Measurements from ENCODE around the gene SUOX.

SUOX gene

GRCh38 chr12:55996715-55997534 lies at the start of gene SUOX:
SUOX (plus strand) TSS chr12:55997276; CDS start chr12:56002222, 4,946 bp downstream.
- peak within 1 kb of the TSS; percentile 99 for H3K4me3 Mint-ChIP-seq
- peaks cover 0 to 6% of the 10 kb centered on the region in 2 donors for H3K27me3 Mint-ChIP-seq
- no peaks in the 10 kb centered on the region for H3K9me3 Mint-ChIP-seq
- peak within 1 kb of the TSS; percentile 92 for H3K27ac Mint-ChIP-seq
- H3K36me3 Mint-ChIP-seq = peaks cover 24 to 32% of the 10 kb centered on the region in 2 donors
- peaks cover 12 to 19% of the 10 kb centered on the region in 2 donors for H3K4me1 Mint-ChIP-seq
- ATAC-seq (replicated peaks) (peak; percentile 99), DNase-seq (peak; percentile 82)

GRCh38 chr12:55955344-55955743 lies 41.7 kb upstream of the SUOX start:
- Mint-ChIP-seq H3K4me3 (no peak overlapping the region), H3K36me3 (peaks cover 19 to 29% of the 10 kb centered on the region in 2 donors)
- peak in 1 of 2 donors; percentile 14 for ATAC-seq (replicated peaks)

GRCh38 chr12:55955800-55956508 lies 41.1 kb upstream of the SUOX start:
- H3K27me3 Mint-ChIP-seq = no peaks in the 10 kb centered on the region
- no peaks in the 10 kb centered on the region for H3K9me3 Mint-ChIP-seq
- H3K36me3 Mint-ChIP-seq = peaks cover 19 to 29% of the 10 kb centered on the region in 2 donors
- H3K27ac Mint-ChIP-seq = no peak overlapping the region
- peaks cover 0 to 3% of the 10 kb centered on the region in 2 donors for H3K4me1 Mint-ChIP-seq
- DNase-seq = no peak
- peak; percentile 71 to 73 for ATAC-seq (replicated peaks)
- H3K4me3 Mint-ChIP-seq = no peak overlapping the region

More at GRCh38 chr12:55955344-55955743, 41.7 kb upstream of the SUOX start:
- Mint-ChIP-seq H3K9me3 (no peaks in the 10 kb centered on the region), H3K27me3 (no peaks in the 10 kb centered on the region), H3K27ac (peak overlapping the region; percentile 43), H3K4me1 (peaks cover 0 to 3% of the 10 kb centered on the region in 2 donors)
- no peak for DNase-seq

- DNase-seq (no peak), ATAC-seq (replicated peaks) (no peak)
- H3K9me3 Mint-ChIP-seq = no peaks in the 10 kb centered on the region
- peaks cover 0 to 3% of the 10 kb centered on the region in 2 donors for H3K4me1 Mint-ChIP-seq
- no peaks in the 10 kb centered on the region for H3K27me3 Mint-ChIP-seq
- peaks cover 14 to 17% of the 10 kb centered on the region in 2 donors for H3K36me3 Mint-ChIP-seq
- no peak overlapping the region for H3K4me3 Mint-ChIP-seq
- no peak overlapping the region for H3K27ac Mint-ChIP-seq
Measured at GRCh38 chr12:55957106-55957859, 39.8 kb upstream of the SUOX start.

GRCh38 chr12:55963760-55964159 lies 33.3 kb upstream of the SUOX start:
- H3K9me3 Mint-ChIP-seq = no peaks in the 10 kb centered on the region
- no peak overlapping the region for H3K27ac Mint-ChIP-seq
- no peaks in the 10 kb centered on the region for H3K27me3 Mint-ChIP-seq
- peaks cover 6 to 12% of the 10 kb centered on the region in 2 donors for H3K36me3 Mint-ChIP-seq
- ATAC-seq (replicated peaks) (no peak), DNase-seq (no peak)
- peaks cover 19 to 28% of the 10 kb centered on the region in 2 donors for H3K4me1 Mint-ChIP-seq
- no peak overlapping the region for H3K4me3 Mint-ChIP-seq

GRCh38 chr12:55965240-55965639 lies 31.8 kb upstream of the SUOX start:
- peak overlapping the region; percentile 3 for H3K27ac Mint-ChIP-seq
- no peak overlapping the region for H3K4me3 Mint-ChIP-seq

GRCh38 chr12:55965941-55966407 lies 31.1 kb upstream of the SUOX start, which contains the start of gene PMEL:
PMEL (minus strand) TSS chr12:55966042; CDS start chr12:55966011, 31 bp downstream.
- ATAC-seq (replicated peaks) (peak; percentile 10 to 28), DNase-seq (no peak)
- Mint-ChIP-seq H3K27ac (peak within 1 kb of the TSS; percentile 96), H3K27me3 (no peaks in the 10 kb centered on the region), H3K36me3 (peaks cover 9 to 18% of the 10 kb centered on the region in 2 donors), H3K4me1 (peaks cover 23 to 35% of the 10 kb centered on the region in 2 donors), H3K4me3 (peak within 1 kb of the TSS; percentile 94 to 97), H3K9me3 (no peaks in the 10 kb centered on the region)

More at GRCh38 chr12:55965240-55965639, 31.8 kb upstream of the SUOX start:
- no peak for ATAC-seq (replicated peaks)
- Mint-ChIP-seq H3K27me3 (no peaks in the 10 kb centered on the region), H3K9me3 (no peaks in the 10 kb centered on the region), H3K36me3 (peaks cover 8 to 12% of the 10 kb centered on the region in 2 donors), H3K4me1 (peaks cover 19 to 28% of the 10 kb centered on the region in 2 donors)
- DNase-seq = no peak

GRCh38 chr12:55966408-55967281 lies 30.4 kb upstream of the SUOX start, which contains the start of gene CDK2:
CDK2 (plus strand) TSS chr12:55966830; CDS start chr12:55967009, 179 bp downstream.
- Mint-ChIP-seq H3K27ac (peak within 1 kb of the TSS; percentile 96), H3K27me3 (no peaks in the 10 kb centered on the region), H3K4me3 (peak within 1 kb of the TSS; percentile 94 to 97), H3K36me3 (peaks cover 14 to 25% of the 10 kb centered on the region in 2 donors), H3K9me3 (no peaks in the 10 kb centered on the region), H3K4me1 (peaks cover 27 to 38% of the 10 kb centered on the region in 2 donors)
- DNase-seq = peak; percentile 83
- ATAC-seq (replicated peaks) = peak; percentile 89 to 93

GRCh38 chr12:55969356-55969755 lies 27.7 kb upstream of the SUOX start:
- Mint-ChIP-seq H3K36me3 (peaks cover 14 to 25% of the 10 kb centered on the region in 2 donors), H3K4me1 (peaks cover 29 to 38% of the 10 kb centered on the region in 2 donors), H3K27ac (no peak overlapping the region), H3K9me3 (no peaks in the 10 kb centered on the region), H3K27me3 (no peaks in the 10 kb centered on the region), H3K4me3 (no peak overlapping the region)
- DNase-seq (no peak), ATAC-seq (replicated peaks) (no peak)

GRCh38 chr12:55970775-55971174 lies 26.3 kb upstream of the SUOX start:
- no peaks in the 10 kb centered on the region for H3K9me3 Mint-ChIP-seq
- H3K36me3 Mint-ChIP-seq = peaks cover 14 to 25% of the 10 kb centered on the region in 2 donors
- no peaks in the 10 kb centered on the region for H3K27me3 Mint-ChIP-seq
- DNase-seq = peak; percentile 28
- H3K27ac Mint-ChIP-seq = peak overlapping the region; percentile 37
- ATAC-seq (replicated peaks) = no peak
- peaks cover 24 to 35% of the 10 kb centered on the region in 2 donors for H3K4me1 Mint-ChIP-seq
- H3K4me3 Mint-ChIP-seq = peak overlapping the region in 1 of 2 donors; percentile 46

- Mint-ChIP-seq H3K4me1 (peaks cover 28 to 31% of the 10 kb centered on the region in 2 donors), H3K36me3 (peaks cover 14 to 26% of the 10 kb centered on the region in 2 donors), H3K4me3 (peak overlapping the region in 1 of 2 donors; percentile 40), H3K9me3 (no peaks in the 10 kb centered on the region), H3K27me3 (no peaks in the 10 kb centered on the region), H3K27ac (no peak overlapping the region)
- DNase-seq (no peak), ATAC-seq (replicated peaks) (no peak)
Measured at GRCh38 chr12:55972042-55972441, 25.0 kb upstream of the SUOX start.

- Mint-ChIP-seq H3K4me3 (peak overlapping the region in 1 of 2 donors; percentile 40), H3K36me3 (peaks cover 14 to 26% of the 10 kb centered on the region in 2 donors), H3K27me3 (no peaks in the 10 kb centered on the region), H3K4me1 (peaks cover 25 to 30% of the 10 kb centered on the region in 2 donors), H3K27ac (no peak overlapping the region), H3K9me3 (no peaks in the 10 kb centered on the region)
- DNase-seq (no peak), ATAC-seq (replicated peaks) (no peak)
Measured at GRCh38 chr12:55972456-55972855, 24.6 kb upstream of the SUOX start.

Measured in stimulated activated naive B cell treated with anti-CD40 and anti-IgM and Interleukin-4, amounts not matched to agents 10 μg/mL and 1 μg/mL and 100 μg/mL, for 72 hours (primary cell).